ENCODE data around the gene RCL1. TPM values are rescaled to one million over a fixed set of nuclear protein-coding genes. Genes with fewer than 3 reads are reported as not detected.

RCL1 gene
- total RNA-seq, 1 donor, result 15.6 TPM

- Histone ChIP-seq H4K20me1 (ENCODE audit: insufficient read depth, low read length) (no peaks in the 10 kb centered on the region), H3K4me3 (ENCODE audit: insufficient read depth, low read length) (no peak overlapping the region), H3K4me2 (ENCODE audit: insufficient read depth, low read length) (no peak overlapping the region), H3K79me2 (ENCODE audit: insufficient read depth, low read length) (no peaks in the 10 kb centered on the region), H3K36me3 (ENCODE audit: insufficient read depth, low read length) (no peaks in the 10 kb centered on the region), H2AFZ (ENCODE audit: low read length) (no peak overlapping the region), H3K4me1 (ENCODE audit: insufficient read depth, low read length) (no peaks in the 10 kb centered on the region), H3K27me3 (ENCODE audit: insufficient read depth, low read length) (no peaks in the 10 kb centered on the region), H3K9me3 (ENCODE audit: low read depth, low read length) (no peaks in the 10 kb centered on the region), H3K27ac (ENCODE audit: low read depth, low read length) (no peak overlapping the region)
- TF ChIP-seq CTCF (IDR thresholded peaks at IDR 0.05; ENCODE audit: extremely low read depth, low read depth, low read length), result no peak
- no peak for DNase-seq (ENCODE audit: insufficient read length, low spot score, missing footprints)
Observed at GRCh38 chr9:4784403-4784802, 8.3 kb upstream of the RCL1 start.

GRCh38 chr9:4786599-4786998 is 6.1 kb upstream of the RCL1 start:
- Histone ChIP-seq H3K27ac (ENCODE audit: low read depth, low read length) (no peak overlapping the region), H2AFZ (ENCODE audit: low read length) (no peak overlapping the region), H3K36me3 (ENCODE audit: insufficient read depth, low read length) (no peaks in the 10 kb centered on the region), H3K79me2 (ENCODE audit: insufficient read depth, low read length) (no peaks in the 10 kb centered on the region), H3K4me1 (ENCODE audit: insufficient read depth, low read length) (no peaks in the 10 kb centered on the region), H3K4me2 (ENCODE audit: insufficient read depth, low read length) (no peak overlapping the region), H3K27me3 (ENCODE audit: insufficient read depth, low read length) (no peaks in the 10 kb centered on the region), H3K4me3 (ENCODE audit: insufficient read depth, low read length) (no peak overlapping the region), H4K20me1 (ENCODE audit: insufficient read depth, low read length) (no peaks in the 10 kb centered on the region), H3K9me3 (ENCODE audit: low read depth, low read length) (no peaks in the 10 kb centered on the region)
- no peak for DNase-seq (ENCODE audit: insufficient read length, low spot score, missing footprints)
- TF ChIP-seq CTCF (IDR thresholded peaks at IDR 0.05; ENCODE audit: extremely low read depth, low read depth, low read length), result no peak

- no peaks in the 10 kb centered on the region for H3K36me3 ChIP-seq (ENCODE audit: insufficient read depth, low read length)
- no peak for TF ChIP-seq CTCF (IDR thresholded peaks at IDR 0.05; ENCODE audit: extremely low read depth, low read depth, low read length)
- no peaks in the 10 kb centered on the region for H3K27me3 ChIP-seq (ENCODE audit: insufficient read depth, low read length)
- H3K9me3 ChIP-seq (ENCODE audit: low read depth, low read length), result no peaks in the 10 kb centered on the region
- no peak overlapping the region for H3K27ac ChIP-seq (ENCODE audit: low read depth, low read length)
- H3K4me3 ChIP-seq (ENCODE audit: insufficient read depth, low read length), result no peak overlapping the region
- DNase-seq (ENCODE audit: insufficient read length, low spot score, missing footprints), result no peak
- H3K79me2 ChIP-seq (ENCODE audit: insufficient read depth, low read length), result no peaks in the 10 kb centered on the region
- no peak overlapping the region for H3K4me2 ChIP-seq (ENCODE audit: insufficient read depth, low read length)
- no peak overlapping the region for H2AFZ ChIP-seq (ENCODE audit: low read length)
- peaks cover 6% of the 10 kb centered on the region for H3K4me1 ChIP-seq (ENCODE audit: insufficient read depth, low read length)
- H4K20me1 ChIP-seq (ENCODE audit: insufficient read depth, low read length), result no peaks in the 10 kb centered on the region
Observed at GRCh38 chr9:4787876-4788275, 4.9 kb upstream of the RCL1 start.

- Histone ChIP-seq H3K4me2 (ENCODE audit: insufficient read depth, low read length) (no peak overlapping the region), H3K4me1 (ENCODE audit: insufficient read depth, low read length) (peaks cover 6% of the 10 kb centered on the region), H4K20me1 (ENCODE audit: insufficient read depth, low read length) (peaks cover 4% of the 10 kb centered on the region), H3K4me3 (ENCODE audit: insufficient read depth, low read length) (no peak overlapping the region), H3K9me3 (ENCODE audit: low read depth, low read length) (no peaks in the 10 kb centered on the region), H3K36me3 (ENCODE audit: insufficient read depth, low read length) (no peaks in the 10 kb centered on the region), H3K27me3 (ENCODE audit: insufficient read depth, low read length) (no peaks in the 10 kb centered on the region), H3K27ac (ENCODE audit: low read depth, low read length) (no peak overlapping the region), H3K79me2 (ENCODE audit: insufficient read depth, low read length) (peaks cover 7% of the 10 kb centered on the region), H2AFZ (ENCODE audit: low read length) (no peak overlapping the region)
- DNase-seq (ENCODE audit: insufficient read length, low spot score, missing footprints), result no peak
- no peak for TF ChIP-seq CTCF (IDR thresholded peaks at IDR 0.05; ENCODE audit: extremely low read depth, low read depth, low read length)
Observed at GRCh38 chr9:4788703-4789102, 4.0 kb upstream of the RCL1 start.
